ENCODE results near the gene NEO1.

Gene NEO1

DNA sequence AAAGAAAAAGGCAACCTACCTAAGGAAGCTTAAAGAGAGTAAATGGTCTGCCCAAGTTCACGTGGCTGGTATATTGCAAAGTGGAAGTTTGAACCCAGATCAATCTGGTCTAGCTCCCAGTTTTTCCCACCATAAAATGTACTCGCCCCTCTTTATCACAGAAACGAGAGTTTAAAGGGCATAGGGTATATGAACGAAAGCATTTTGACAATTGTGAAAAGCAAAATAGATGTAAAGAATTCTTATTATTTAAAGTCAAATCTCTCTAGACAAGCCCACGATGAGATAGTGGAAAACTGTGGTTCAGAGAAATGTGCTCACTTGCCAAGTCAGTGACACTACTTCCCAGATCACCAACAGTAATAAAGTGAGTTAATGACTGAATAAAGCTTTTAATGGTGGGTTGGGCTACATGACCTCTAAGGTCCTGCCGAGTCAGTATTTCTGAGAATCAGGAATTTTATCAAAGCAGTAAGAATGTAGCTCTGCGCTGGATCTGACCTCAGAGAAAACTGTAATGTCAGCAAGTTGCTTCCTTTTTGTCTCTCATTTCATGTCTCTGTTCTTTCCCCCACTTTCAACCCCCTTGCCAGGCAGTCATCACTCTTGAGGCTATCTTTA, 23.3 kb upstream of the NEO1 start:
- DNase-seq = no peak

DNA sequence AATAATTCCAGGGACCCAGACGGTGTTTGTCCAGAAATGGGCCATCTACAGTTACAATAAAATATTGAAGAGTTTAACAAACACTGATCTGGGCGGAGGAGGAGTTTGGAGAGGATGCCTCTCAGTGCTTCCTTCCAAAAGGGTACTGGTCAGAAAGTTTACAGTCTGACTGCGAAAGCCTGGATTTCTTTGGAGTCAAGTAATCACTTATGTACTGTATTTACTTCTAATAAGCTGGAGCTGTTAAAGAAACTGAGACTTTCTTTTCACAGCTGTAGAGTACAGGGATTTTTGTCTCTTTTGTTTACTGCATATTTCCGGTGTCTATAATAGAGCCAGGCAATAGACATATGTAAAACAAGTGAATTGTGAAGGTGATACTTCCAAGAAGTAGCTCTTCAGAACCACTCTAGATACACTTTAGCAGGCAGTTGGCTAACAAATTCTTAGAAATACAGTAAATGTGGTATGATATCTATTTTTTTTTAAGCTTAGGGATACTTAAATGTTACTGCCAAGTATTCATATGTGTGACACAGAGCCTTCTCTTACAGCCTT, 22.1 kb upstream of the NEO1 start:
- DNase-seq = no peak

DNA sequence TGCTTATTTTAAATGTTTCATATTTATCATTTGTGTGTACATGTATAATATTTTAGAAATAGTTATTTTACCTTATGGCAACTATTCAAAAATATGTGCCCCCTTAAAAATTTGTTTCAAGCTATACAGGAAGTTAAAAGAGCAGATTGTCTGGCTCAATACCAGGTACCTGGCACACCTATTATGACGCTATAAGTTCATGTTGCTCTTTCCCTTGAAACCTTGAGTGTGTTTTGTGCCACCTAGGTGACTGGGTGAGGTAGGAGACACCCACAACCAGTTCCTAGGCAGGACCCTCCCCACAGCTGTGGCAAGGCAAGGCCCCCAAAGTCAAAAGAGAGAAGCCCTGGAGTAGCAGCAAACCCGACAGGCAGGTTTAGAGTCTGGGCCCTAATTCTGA, 20.6 kb upstream of the NEO1 start:
- no peak for DNase-seq

DNA sequence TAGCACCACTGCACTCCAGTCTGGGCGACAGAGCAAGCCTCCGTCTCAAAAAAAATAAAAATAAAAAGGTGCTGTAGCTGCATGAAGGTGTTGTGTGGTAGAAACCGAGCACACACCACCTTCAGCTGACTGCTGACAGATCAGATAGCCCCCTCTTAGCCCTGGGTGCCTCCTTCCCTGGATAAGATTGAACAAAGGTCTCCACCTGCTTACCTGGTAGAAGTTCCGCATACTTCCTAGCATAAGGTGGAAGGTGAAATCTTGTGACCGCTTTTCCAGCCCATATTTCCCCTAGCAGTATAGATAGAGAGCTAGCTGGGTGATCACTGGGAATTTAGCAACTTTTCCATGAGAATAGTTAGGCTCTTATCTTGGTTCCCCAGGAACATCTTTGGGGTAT, 18.7 kb upstream of the NEO1 start:
- DNase-seq = no peak

DNA sequence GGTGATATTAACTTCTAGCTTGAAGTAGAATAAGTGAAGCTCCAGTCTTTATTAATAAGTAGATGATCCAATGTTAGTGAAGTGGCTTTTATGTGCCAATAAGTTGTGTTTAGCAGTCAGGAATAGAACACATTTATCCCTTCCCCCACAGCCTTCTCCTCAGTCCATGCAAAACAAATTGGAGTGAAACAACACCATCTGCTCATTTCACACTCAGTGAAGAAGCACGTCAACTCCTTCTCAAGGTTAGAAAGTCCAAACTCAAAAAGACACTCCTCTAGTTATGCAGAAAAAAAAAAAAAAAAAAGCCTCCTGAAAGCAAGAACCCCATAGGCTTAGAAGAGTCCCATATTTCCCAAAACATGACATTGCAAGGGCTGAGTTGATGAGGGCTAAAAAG, 18.0 kb upstream of the NEO1 start:
- no peak for DNase-seq

DNA sequence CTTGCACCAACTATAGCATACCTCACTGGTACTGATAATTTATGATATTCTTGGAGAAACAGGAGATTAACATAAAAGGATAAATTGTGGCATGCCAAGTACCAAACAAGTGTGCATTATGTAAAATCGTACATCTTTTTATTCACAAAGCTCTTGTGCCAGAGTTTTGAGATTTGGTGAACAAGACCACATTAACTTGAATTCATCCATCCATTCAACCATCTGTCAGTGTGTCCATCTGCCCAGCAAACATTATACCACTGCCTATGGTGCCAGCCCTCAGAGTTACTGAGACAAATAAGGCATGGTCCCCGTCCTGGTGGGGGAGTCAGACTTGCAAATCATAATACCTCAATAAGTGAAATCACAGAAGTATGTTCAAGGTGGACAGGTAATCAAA, 17.0 kb upstream of the NEO1 start:
- no peak for DNase-seq

DNA sequence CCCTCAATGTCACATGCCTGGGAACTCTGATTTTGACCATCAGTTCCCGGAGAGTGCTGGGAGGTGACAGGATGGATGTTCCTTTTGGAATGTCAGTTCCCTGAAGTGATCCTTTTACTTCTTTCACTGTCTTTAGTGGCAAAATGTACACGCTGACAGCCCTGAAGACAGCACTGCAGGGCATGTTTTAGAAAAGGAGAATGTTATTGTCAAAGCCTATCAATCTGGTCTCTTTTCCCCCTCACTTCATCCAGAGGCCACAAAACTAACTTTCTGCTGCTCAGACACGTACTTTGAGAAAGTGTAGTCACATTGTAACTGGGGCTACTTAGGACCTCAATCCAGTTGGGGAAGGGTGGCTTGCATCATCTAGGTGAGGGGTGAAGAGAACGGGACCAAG, 14.0 kb upstream of the NEO1 start:
- DNase-seq = no peak

DNA sequence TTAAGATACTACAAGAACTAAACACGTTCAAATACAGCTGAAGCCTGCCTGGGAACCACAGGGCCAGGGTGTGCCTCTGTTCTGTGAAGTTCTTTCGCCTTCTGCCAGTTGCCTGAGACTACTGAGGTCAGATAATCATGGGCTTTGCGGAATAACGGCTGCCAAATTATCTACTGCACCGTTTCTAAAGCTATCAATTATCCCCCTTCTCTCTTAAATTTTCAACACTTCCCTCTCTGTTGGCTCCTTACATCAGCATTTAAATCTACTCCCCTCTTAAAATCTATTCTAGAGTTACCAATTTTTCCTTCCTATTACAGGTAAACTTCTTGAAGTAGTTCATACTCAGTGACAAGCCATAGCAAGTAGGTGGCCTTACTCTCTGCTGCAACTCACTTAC, 6.2 kb upstream of the NEO1 start:
- DNase-seq = no peak

DNA sequence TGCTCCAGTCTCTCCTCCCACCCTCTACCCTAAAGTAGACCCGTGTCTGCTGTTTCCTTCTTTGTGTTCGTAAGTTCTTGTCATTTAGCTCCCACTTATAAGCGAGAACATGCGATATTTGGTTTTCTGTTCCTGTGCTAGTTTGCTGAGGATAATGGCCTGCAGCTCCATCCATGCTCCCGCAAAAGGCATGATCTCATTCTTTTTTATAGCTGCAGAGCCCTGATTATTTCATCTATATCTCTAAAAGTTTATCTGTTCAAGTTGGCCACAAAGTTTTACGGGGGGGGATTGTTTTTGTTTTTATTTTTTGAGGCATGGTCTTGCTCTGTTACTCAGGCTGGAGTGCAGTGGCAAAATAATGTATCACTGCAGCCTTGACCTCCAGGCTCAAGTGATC, 4.4 kb upstream of the NEO1 start:
- DNase-seq = no peak

DNA sequence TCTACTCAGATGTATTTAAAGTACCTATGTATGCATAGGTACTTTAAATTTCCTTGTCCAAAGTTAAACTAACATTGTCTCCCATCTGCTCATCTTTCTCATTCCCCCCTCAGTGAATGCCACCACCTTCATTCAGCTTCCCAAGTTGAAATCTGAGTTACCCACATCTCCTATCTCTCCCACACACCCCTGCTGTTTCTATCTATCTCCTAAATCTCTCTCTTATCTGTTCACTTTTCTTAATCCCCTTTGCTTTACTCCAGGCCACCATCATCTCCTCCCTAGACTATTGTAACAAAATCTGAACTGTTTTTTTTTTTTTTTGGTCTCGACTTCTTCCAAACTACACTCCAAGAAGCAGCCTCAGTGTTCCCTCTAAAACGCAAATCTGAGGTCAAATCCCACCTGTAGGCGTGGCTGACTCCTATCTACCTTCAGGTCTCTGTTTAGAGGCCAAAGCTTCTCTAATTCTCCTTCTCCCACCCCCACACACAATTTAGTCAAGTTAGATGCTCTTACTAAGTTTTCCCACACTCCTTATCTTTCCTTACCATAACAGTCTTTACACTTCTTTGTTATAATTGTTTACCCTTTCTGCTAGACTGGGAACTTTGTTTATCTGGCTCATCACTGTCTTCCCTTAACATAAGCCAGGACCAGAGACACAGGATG, 3.5 kb upstream of the NEO1 start:
- no peak for DNase-seq

DNA sequence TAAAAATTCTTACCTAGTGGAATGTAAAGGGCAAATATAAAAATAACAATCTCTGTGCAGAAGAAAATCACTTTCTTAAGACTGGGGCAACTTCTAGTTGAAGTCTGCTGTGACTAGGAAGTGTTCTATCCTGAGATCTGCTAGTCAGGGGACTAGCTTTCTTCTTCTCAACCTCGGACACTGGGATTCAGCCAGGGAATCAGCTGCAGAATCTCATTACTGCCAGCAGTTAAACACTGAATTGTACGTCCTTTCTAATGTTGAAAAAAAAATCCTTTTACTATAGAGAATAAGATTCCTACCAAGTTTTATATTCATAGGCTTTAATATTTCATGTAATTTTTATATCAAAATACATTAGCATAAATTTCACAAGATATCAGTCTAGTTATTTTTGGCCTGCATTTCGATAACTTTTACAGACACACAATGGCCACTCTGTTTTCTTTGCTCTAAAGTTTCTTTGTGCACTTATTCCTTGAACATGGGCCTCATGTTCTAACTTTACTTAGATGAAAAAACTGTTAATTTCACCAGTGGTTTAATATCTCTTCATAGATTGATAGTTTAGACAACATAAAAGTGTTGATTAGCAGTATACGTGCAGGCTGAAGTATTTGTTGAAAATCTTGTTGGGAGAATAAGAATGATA, 2.6 kb upstream of the NEO1 start:
- no peak for DNase-seq

DNA sequence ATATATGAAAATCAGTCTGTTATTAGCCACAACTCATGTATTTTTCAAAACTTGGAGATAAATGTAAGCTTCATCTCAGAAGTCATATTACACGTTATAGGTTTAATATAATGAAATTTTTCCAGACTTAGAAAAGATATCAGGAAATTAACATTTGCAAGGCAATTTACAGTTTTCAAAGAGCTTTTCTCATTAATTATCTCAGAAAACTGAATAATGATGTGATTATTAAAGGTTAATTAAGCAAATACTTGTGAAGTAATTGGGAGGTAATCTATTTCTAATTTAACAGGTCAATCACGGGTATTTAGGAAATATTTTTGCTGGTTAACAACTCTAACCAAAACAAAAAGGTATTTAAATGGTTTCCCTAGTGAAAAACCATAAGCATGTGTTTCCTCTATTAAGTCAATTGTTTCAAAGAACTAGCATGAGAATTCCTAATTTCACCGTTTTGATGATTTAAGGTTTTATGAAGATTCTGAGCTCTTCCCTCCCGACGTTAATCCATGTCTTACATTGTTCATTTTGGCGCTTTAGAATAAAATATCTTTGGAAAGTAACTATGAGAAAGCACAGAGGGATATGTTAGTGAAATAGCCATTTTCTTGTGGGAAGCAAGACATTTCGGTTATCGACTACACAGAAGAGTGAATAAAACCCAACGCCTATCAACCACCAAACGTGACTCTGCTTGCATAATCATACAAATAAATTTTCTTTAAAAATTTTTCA, 1.5 kb upstream of the NEO1 start:
- no peak for DNase-seq

DNA sequence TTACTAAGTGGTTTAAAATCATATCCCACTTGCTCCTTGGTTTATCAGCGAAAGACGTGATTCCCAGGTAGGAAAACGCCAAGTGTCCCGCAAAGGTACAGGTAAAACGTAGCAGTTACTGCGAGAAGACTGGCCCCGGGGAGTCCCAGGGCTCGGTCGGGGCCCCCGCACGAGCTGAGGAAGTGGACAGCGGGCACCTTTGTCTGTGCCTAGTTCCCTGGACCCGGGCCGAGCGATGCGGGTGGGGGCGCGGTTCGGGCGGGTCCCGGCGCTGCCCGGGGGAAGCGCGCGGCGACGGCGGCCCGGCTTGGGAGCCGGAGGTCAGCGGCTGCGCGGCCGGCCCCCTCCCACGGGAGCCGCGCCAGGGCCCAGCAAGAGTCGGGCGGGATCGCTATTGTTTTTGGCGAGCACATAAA, 864 bp upstream of the NEO1 start:
- no peak for DNase-seq

DNA sequence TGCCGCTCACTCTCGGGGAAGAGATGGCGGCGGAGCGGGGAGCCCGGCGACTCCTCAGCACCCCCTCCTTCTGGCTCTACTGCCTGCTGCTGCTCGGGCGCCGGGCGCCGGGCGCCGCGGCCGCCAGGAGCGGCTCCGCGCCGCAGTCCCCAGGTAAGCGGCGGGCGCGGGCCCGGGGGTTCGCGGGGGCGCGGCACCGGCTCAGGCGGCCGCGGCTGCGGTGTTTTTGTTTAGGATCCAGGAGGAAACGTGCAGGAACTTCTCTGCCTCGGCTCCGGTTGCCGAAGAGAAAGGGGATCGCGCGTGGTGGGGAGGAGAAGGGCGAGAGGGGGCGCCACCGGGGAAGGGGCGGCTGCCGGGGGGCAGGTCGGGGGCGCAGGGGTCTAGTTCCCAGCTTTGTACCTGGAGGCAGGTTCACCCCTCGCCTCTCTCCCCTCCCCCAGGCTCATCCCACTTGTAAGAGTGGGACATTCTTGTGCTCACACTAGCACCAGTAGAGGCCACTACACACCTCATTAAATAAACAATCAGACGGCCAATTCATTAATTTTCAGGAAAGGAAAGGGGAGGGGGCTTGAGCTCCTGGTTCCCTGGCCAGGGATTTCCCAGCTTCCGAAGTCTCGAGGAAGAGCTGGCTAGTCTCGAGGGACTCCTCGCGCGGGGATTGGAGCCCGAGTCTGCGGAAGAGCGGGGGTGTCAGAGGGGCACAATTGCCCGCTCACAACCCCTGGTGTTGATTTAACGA, 562 bp downstream of the NEO1 start:
- peak; percentile 25 for DNase-seq

DNA sequence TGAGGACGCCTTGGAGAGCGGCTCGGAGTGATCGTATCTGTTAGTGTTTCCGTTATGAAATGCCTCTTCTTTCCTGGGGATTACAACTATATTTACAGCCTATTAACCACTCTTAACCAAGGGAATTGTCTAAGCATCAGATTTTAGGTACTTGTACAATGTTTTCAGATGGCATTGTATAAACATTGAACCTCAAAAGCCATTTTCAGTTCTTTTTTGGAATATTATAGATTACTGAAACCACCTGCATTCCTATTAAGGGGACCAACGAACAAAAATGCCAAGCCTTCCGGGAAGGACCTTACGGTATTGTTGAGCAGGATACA, 1.1 kb downstream of the NEO1 start:
- no peak for DNase-seq

DNA sequence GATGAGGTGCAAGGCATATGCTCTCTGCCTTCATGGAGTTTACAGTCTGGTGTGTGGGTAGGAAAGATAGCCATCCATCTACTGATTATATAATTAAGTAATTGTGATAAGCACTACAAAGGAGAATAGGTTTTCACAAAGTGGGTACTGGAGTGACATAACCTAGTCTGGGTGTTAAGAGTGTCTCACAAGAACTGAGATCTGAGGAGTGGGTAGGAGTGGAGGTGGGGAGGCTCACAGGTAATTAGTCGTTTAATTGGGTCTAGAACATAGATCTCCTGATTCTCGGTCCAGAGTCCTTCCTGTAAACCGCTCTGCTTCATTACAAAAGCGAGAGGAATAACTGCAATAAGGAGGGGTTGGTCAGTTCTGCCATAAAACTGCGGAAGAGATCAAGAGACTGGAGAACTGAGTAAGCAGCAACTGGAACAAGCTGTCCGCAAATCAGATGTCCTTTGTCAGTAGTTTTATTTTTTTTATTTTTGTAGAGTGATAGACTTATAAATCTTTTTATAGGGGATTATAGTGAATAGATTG, 2.2 kb downstream of the NEO1 start:
- no peak for DNase-seq

DNA sequence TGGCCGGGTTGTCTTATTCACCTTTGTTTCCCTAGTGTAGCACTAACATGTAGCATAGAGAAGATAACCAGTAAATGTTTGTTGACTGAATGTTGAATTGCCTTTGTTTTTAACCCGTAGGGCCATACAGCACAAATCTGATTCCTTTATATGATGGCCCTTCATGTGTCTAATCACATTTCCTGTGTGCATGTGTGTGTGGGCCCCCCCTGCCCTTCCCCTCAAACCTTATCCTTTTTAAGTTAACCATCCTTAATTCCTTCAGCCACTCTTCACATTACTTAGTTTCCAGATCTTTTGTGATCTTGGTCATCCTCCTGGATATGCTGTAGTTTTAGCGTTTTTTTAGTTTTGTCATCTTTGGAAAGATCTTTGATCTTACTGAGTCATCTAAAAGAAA, 4.2 kb downstream of the NEO1 start:
- no peak for DNase-seq

DNA sequence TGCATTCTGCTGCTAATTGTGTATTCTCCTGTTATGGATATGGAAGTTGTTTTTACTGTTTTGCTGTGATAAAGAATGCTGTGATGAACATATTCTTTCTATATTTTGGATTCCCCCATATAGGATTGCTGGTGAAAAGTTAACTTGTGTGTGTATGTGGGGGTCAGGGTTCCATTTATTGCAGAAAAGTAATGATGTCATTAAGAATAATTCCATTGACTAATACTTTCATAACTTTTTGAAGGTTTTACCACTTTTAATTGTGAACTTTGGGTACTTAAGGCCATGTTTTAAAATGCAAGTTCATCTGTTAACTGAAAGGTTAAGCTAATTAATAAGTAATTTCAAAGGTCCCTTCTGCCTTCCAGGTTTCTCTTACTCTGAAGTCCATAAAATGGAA, 6.2 kb downstream of the NEO1 start:
- no peak for DNase-seq

DNA sequence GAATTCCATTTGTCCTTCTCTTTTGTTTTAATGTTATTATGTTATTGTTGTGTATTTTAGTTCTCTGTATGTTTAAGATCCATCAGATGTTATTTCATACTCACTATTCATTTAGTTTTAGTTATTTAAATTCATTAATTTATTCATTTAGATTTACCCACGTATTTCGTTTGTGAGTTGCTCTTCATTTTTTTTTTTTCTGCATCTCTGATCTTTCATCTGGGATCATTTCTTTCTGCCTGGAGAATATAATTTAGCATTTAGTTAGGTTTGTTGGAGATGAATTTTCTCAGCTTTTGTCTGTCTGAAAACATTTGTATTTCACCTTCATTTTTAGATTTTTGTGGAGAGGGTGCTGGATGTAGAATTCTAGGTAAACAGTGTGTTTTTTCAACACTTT, 12.9 kb downstream of the NEO1 start:
- no peak for DNase-seq

DNA sequence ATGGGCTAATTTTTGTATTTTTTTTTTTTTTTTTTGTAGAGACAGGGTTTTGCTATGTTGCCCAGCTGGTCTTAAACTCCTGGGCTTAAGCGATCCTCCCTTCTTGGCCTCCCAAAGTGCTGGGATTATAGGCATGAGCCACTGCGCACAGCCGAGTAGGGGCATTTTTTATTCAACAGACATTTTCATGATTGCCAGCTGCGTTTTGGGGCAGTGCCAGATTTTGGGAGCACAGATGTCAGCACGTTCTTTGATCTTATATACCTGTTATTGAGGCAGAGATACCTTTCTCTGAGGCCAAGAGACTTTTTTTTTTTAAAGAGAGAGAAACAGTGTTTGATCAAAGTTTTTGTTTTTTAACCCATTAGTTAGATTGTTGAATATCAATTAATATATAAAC, 16.8 kb downstream of the NEO1 start:
- no peak for DNase-seq

DNA sequence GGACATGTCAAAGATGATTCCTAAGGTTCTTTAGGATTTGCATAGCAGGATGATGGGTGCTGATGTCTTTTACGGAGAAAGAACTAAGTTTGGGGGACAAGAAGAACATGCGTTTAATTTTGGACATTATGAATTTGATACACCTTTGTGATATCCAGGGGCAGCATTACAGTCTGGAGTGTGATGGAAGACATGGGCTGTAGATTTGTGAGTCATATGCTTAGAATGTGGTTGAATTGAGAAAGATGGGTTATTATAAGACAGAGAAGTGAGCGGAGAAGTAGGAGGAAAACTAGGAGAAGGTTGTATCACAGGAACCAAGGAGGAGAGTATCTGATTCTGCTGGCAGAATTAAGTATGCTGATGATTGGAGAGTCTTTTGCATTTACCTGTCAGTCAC, 20.6 kb downstream of the NEO1 start:
- DNase-seq = no peak

DNA sequence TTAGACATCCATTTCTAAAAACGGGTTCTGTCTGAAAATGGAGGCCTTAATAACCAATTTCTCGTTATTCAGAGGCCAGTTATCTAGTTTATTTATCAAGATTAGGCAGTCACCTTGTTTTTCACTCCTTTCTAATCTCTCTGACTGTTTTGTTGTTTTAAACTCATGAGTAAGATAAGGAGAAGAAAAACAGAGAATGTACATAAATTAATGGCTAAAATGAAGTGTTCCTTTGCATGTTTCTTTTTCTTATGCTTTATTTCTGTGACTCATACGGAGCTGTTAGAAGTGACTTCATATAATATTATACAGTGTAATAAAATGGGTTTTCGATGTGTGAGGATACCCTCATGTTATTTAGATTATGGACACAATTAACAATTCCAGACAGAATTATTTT, 22.0 kb downstream of the NEO1 start:
- no peak for DNase-seq
